GM19452 (cell line): ENCODE results near the gene TET3.
"Not testable (repeated sequence)": the region's sequence is repeated elsewhere in the genome, so short reads cannot be mapped to it uniquely, and the experiment has no call there.

ENCODE experiments used
- ATAC-seq: cut with Tn5 transposase; IDR thresholded peaks from one replicate; pipeline ENCODE4 v1.9.1; 2021; ENCODE audit not compliant: unreplicated experiment

Gene TET3

DNA sequence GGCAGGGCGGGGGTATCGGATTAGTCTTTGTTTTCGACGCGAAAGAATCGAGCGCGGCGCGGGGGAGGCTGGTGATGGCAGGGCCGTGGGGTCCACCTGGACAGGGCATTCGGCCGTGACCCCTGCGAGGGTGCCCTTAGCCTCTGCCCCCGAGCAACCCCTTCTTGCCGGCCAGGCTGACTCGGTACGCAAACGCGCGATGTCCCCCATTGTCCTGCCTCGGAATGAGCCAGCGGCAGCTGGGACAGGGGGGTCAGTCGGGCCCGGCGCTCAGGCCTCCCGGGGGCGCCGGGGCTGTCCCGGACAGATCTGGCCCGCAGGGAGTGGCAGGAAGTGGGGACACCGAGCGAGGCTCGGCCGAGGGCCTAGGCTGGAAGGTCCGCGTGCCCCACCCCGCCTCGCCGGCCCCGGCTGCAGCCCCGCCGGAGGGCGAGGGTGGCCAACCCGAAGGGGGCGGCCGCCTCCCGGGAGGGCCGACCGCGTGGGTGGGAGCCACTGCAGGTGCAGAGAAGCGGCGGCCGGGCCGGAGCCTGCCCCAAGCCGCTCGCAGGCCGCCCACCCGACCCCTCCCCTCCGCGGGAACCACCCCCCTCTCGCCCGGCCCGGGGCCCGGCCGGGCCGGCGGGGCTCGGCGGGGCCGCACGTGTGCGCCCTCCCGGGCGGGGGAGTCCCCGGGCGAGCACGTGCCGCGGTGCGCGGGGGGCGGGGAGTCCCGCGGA, at the start of gene TET3:
TET3 (plus strand) TSS at position 708 of the 719 bp plus-strand sequence. CDS start 1,494 bp downstream, outside the sequence.
- ATAC-seq = peak; percentile 43

DNA sequence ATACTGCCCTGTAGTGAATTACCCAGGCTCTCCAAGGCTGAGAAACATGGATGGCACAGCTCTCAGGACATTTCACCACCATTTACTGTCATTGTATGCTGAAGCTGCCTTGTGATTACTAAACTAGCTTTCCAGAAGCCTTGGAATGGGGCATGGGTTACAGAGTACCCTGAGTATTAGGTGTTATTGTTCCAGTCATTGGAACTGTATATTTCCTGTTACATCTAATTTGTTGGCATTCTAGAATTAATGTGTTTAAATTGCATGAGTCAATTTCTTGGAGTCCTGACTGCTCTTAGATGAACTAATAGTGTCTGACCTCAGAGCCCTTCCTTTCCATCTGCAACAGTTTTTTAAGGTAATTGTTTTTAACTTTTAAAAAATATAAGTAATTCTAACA, 49.1 kb upstream of the TET3 start:
- no peak for ATAC-seq

DNA sequence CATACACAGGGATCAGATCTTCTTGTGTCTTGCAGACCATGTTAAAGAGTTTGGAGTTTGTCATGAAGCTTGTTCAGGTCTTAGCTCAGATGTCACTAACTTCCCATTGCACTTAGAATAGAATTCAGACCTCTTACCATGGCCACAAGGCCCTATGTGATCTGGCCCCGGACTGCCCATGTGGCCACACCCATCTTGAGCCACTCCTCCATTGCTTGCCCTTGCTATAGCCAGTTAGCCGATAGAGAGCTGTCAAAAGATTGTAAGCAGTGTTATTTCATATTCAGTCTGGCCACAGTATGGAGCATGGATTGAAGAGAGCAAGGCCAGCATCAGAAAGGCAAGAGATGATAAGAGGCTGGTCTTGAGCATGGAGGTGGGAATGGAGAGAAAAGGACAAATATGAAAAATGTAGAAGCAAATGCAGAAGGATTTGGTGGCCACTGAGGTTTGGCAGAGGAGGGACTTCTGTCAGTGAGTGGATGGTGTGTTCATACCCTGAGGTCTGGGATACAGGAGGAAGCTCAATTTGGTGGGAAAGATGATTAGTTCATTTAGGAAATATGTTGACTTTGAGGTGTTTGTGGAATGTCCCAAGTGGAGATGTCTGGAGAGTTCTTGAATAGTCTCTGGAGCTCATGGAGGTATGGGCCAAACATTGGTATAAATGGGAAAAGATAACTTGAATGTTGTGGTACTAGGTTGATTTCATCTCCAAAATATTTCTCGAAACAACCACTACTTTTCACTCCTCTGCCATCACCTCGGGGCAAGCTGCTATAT, 47.4 kb upstream of the TET3 start:
- no peak for ATAC-seq

DNA sequence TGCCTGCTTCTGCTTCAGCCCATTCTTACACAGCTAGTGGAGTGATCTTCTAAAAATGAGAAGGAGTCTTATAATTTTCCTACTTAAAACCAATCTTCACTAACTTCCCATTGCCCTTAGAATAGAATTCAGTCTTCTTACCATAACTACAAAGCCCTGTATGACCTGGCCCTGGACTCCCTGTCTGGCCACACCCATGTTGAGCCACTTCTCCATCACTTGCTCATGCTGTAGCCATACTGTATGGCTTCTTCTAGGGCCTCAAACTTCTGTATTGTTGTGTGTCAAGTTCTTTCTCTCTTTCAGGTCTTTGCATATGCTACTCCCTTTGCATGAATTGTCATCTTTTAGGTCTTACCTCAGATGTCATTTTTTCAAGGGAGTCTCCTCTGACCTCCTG, 46.8 kb upstream of the TET3 start:
- no peak for ATAC-seq

DNA sequence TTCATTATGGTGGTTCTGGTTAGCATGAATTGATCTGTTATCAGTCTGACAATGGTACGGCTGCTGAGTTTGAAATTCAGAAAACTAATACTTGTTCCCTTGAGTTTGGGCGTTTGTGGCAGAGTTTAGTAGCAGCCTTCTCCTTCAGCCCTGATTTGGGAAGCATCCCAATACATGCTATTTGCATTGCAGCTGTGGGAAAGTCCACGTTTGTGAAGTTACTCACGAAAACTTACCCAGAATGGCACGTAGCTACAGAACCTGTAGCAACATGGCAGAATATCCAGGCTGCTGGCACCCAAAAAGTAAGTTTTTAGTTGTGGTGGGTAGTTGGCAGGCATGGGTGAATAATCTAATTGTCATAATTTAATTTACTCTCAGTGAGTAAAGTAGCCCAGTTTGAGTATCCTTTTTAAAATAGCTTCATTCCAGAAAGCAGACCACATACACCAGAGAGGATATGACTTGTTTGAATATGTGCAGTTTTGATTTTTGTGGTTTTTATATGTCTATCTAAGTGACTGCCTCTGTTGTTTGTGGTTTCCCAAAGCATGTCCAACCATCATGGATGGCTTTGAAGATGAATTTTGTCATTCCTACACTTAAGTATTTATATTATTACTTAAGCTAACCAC, 45.9 kb upstream of the TET3 start:
- no peak for ATAC-seq

DNA sequence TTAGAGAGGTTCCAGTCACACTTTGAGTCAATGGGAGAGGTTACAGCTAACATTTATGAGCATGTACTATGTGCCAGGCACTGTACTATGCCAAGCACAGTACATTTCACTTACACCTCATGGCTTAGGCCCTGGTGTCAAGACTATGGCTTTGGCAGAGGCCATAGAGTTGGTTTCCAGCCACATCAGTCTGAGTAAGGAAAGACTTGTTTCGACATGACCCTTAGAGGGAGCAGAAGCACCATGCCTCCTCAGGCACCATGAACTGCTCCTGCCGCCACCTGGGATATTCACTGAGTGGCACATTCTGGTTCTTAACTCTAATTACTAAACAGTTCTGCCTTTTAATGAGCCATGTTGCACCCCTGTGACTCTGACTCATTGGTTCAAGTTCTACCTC, 45.3 kb upstream of the TET3 start:
- ATAC-seq = no peak

DNA sequence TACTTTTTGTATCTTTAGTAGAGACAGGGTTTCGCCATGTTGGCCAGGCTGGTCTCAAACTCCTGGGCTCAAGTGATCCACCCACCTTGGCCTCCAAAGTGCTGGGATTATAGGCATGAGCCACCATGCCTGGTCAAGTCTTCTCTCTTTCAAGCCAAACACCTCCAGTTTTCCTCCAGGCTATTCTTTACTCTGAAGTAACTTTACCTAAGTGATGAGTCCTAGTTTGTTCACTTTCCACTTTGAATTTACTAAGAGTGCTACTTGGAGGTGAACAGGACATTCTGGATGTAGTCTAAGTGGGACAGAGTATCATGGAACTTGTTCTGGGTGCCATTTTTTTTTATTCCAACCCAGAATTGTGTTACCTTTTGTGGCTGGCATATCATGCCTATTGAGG, 44.6 kb upstream of the TET3 start:
- ATAC-seq = not testable (repeated sequence)

DNA sequence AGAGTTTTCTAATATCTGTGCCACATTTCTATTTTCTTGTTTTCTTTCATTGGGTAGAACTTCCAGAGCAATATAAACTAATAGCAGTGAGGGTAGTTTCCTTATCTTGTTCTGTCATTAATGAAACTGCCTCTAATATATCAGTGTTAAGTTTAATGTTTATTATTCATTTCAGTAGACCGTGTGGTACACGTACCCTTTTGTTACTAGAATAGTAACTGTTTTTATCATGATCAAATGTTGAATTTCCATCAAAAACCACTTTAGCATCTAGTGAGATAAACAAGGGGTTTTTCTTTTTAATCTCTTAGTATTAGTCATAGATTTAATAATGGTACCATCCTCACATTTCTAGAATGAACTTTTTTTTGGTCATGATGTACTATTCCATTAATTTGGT, 42.0 kb upstream of the TET3 start:
- no peak for ATAC-seq

DNA sequence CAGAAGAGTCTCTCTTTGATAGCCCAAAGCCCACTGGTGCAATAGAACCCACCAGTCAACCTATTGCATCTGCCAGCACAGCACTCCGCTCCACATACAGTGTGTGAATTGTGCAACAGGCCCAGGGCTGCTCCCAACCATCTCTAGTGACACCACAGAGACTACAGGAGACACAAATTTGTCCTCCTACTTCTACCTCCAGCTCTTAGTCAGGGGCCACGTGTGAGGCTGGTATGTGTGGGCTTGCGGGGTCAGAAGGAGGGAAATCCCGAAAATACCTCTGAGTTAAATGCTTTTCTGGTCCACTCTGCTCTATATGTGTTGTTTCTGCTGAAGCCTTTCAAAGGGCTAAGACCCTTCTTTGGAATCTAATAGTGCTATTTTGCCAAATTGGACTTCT, 40.0 kb upstream of the TET3 start:
- ATAC-seq = no peak

DNA sequence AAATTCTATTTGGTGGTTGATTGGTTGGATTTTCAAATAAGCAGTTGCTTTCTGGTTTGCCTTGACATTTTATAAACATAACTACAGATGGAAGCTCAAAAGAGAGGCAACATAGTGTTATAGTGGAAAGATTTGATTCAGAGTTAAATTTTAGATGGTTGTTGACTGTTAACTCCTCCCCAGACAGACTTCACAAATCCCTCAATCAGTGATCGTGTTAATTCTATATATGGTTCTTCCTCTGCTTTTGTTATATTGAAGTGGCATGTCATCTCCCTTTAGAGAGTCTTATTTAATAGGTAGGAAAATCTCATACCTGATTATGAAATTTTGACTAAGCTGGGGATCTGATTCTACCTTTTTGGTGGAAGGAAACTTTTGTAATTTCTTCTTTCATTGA, 38.5 kb upstream of the TET3 start:
- no peak for ATAC-seq

DNA sequence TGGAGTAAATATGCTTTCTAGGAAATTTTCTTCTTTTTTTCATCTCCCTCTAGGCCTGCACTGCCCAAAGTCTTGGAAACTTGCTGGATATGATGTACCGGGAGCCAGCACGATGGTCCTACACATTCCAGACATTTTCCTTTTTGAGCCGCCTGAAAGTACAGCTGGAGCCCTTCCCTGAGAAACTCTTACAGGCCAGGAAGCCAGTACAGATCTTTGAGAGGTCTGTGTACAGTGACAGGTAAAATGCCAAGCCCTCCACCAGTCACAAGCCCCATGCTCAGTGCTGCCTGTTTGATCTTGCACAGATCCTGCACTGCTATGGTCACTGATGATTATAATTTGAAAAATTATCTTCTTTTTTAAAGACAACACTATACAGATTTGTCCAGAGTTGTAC, 38.0 kb upstream of the TET3 start:
- ATAC-seq = no peak

DNA sequence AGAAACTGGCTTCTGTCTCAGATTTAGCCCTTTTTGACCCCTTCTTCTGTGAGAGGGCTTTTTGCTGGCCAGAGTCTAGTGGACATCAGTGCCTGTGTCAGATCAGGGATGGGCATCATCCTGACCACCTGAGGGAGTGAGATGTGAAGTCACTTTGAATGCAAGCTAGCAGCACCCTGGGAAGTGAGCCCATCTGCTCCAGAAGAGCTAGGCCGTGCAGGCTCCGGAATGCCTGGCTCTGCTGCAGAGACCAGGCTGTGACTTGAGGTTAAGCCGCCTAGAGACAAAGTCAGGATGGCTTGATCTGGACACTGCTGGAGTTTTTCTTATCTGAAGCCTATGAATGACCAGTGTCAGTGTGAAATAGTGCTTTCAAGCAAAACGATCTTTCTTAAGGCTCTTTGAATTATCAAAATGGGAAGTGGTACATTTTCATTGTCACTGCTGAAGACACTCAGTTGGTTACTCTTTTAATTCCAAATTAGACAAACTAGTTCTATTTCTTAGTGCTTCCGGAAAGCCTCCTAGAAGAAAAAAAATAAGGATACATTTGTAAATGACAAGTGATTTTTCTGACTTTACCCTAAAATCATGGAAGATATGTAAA, 37.2 kb upstream of the TET3 start:
- ATAC-seq = no peak

DNA sequence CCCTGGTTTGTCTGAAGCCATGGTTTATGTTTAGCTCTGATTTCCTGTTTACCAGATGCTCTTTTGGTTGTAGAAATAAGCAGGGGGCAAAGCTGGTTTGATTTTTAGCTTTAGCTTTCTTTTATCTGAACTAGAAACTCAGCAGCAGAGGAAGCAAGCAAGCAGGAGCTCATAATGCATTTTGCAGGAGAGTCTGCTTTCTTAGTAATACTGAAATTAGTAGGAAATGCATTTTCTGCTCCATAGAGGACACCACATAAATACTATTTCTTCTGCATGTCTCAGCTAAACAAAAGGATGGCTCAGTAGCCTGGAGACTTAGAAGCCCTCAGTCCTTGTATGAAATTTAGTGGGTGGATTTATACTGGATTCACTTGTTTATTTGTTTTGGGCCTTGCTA, 34.9 kb upstream of the TET3 start:
- ATAC-seq = no peak

DNA sequence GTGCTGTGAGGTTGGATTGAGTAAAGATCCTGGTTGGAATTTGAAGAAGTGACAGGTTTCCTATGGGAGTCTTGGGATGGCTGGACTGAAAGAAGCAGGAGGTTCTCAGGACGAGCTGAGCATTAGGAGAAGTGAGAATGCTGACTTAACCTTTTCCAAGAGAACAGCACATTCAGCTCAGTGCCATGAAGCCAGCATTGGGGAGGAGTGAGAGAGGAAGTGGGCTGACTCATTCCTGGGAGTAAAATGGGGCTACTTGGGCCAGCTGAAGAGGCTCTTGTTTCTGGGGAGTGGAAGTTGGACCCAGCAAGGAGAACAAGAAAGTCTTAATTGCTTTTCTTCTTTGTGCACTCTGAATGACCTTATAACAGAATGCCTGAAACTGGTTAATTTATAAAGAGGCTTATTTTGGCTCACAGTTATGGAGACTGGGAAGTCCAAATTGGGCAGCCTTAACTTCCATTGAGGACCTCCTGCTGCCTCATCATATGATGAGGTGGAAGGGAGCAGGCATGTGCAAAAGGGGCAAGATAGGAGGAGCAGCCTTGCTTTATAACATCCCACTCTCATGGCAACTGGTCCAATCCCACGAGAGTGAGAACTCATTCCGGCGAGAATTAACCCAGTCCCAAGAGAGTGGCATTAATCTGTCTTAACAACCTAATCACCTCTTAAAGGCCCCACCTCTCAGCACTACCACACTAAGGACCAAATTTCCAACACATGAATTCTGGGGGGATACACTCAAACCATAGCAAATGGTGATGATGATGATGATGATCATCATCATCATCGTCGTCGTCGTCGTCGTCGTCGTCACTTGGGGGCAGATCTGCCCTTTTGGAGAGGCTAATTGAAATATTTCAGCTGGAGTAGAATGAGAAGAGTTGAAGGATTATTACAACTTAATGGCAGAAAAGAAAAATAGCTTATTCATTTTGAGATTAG, 31.9 kb upstream of the TET3 start:
- ATAC-seq = no peak

DNA sequence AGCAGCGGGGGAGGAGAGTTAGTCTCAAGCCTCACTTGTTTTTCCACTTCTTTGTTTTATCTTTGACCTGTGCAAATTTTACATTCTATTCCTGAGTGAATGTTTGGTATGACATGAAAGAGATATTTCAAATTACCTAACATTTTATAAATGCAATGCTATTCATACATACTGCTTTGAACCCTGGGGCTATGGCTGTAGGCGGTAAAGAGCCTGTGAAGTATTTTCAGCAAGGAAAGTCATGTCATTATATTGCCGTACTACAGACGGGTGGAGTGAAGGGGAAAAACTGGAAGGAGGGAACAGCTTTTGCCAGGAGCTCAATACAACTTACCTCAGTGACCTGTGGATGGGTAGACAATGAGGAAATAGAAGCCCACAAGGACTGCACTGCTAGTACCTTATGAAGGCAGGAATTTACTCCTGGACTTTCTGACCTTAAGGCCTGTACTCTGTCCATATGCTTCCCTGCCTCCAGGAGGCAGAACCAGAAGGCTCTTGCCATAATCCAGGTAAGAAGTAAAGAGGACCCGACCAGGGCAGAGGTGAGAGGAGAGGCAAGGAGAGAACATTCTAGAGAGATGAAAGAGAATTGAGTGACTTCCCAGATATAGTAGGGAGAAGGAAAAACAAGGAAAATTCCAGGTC, 28.4 kb upstream of the TET3 start:
- ATAC-seq = no peak

DNA sequence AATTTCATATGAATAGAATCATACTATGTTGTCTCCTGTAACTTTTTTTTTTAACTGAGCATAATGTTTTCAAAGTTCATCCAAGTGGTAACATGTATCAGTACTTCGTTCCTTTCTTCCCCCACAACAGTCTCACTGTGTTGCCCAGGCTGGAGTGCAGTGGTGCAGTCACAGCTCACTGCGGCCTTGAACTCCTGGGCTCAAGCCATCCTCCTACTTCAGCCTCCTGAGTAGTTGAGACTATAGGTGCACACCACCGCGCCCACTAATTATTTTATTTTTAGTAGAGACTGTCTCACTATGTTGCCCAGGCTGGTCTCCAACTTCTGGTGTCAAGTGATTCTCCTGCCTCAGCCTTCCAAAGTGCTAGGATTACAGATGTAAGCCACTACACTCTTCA, 23.4 kb upstream of the TET3 start:
- ATAC-seq = no peak

DNA sequence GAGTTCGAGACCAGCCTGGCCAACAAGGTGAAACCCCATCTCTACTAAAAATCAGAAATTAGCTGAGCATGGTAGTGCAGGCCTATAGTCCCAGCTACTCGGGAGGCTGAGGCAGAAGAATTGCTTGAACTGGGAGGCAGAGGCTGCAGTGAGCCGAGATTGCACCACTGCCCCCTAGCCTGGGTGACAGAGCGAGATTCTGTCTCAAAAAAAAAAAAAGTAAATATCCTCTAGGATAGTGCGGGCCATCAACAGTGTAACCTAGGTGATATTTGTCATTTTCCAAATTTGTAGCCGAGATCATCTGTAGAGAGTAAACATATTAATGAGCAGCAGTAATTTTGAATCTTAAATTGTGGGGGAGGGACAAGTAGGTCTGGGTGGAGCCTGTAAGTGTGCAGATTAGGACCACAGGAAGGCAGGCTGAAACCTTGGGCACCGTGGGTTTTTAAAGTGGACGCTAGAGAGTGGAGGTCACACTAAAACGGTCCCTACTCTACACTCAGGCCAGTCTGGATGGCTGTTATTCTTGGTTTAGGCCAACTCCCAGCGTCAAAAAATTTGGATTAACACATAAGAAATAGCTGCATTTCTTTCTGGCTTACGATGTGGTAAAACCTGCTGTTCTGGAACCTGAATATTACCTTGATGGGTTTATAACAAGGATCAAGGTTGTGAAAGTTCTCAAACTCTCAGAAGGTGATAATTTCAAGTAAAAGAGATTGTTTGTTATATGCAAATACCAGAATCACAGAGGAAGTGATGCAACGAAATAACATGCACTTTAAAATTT, 22.7 kb upstream of the TET3 start:
- ATAC-seq = no peak

DNA sequence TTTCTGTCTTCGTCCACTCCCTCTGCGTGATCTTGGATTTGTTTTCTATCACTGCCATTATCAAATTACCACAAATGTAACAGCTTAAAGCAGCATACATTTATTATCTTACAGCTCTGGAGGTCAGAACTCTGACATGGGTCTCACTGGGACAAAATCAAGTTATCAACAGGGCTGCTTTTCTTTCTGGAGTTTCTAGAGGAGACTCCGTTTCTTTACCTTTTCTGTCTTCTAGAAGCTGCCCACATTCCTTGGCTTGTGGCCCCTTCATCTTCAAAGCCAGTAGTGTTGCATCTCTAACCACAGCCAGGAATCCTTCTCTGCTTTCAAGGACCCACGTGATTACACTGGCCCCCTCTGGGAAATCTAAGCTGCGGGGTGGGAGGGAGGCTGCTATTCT, 21.9 kb upstream of the TET3 start:
- ATAC-seq = no peak

DNA sequence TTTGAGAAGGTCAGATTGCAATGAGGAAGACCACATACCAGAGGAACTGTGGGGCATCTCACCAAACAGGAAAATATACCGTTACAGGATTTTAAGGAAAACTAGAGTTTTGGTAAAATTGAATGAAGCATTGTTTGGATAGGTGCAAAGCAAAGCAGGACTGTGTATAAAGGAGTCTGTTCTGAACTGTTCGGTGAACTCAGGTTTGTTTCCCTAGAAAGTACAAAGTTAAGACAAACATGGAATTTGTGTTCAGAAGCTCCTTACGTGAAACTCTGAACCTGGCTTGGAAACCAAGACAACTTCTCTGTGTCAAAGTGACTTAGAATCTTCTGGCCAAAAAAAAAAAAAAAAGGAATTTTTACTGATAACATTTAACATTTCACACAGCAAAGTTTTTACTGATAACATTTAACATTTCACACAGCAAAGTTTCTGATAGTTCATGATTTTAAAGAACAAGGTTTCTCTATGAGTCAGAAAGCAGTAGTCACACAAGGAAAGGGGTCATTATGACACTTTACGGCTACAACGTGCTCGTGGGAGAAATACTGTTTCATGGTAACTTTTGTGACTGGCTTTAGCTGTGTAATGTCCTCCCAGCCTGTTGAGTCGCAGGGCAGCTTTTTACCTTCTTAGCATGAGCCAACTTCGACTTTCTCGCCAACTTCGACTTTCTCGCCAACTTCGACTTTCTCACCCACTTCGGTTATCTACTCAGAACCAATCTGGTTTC, 21.2 kb upstream of the TET3 start:
- ATAC-seq = no peak
